Measurements from ENCODE around the gene THRAP3.

DNA sequence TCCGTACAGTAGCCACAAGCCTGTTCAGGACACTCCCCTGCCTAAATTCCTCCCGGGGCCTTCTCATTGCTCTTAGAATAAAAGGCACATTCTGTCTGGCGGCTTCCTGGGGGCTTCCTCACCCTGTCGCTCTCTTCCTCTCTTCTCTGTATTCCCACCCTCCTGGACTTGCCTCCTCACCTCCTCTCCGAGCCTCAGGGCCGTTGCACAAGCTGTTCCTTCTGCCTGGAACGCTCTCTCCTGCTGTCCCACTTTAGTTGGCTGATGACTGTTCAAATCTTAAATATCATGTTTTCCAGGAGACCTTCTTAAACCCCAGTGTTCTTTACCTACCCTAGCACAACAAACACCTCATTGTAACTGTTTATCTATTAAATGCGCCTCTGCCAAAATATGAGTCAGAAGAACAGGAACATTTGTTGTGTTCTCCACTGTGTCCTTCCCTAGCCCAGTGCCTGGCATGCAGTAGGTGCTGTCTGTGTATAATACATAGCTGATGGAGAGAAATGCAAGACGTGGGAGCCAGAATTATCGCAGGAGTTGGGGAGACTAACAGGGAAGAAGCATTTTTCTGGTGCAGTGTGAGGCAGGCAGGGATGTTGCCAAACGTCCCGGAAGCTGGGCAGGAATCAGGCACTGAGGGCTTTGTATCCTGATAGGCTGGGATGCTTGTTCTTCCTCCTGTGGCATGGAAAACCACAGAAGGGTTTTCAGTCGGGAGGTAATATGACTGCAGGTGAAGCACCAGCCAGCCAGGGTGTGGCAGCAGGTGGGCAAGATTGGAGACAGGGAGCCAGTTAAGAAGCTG lies 24.1 kb upstream of the THRAP3 start:
- TF ChIP-seq POLR2A (IDR thresholded peaks at IDR 0.05; ENCODE audit: low read depth) = no peak
- TF ChIP-seq, protein P1, sequence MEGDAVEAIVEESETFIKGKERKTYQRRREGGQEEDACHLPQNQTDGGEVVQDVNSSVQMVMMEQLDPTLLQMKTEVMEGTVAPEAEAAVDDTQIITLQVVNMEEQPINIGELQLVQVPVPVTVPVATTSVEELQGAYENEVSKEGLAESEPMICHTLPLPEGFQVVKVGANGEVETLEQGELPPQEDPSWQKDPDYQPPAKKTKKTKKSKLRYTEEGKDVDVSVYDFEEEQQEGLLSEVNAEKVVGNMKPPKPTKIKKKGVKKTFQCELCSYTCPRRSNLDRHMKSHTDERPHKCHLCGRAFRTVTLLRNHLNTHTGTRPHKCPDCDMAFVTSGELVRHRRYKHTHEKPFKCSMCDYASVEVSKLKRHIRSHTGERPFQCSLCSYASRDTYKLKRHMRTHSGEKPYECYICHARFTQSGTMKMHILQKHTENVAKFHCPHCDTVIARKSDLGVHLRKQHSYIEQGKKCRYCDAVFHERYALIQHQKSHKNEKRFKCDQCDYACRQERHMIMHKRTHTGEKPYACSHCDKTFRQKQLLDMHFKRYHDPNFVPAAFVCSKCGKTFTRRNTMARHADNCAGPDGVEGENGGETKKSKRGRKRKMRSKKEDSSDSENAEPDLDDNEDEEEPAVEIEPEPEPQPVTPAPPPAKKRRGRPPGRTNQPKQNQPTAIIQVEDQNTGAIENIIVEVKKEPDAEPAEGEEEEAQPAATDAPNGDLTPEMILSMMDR (IDR thresholded peaks at IDR 0.05) = no peak

Data from esophagus muscularis mucosa (tissue), 3 donors.